Fibroblast of lung (primary cell): ENCODE results near the gene AKAP6.

Source experiments
- CTCF ChIP-seq, 2 donors: IDR thresholded peaks in 1 of 2; conservative IDR thresholded peaks in 1 of 2; 1 replicate in 1 of 2; 2 replicates in 1 of 2; pipeline ENCODE4 v1.5.1; 2011 to 2012; ENCODE audit warnings: low read length in 2 of 2, control low read depth in 1 of 2, inconsistent platforms in 1 of 2, low read depth in 1 of 2, mild to moderate bottlenecking in 1 of 2
- EZH2 ChIP-seq: IDR thresholded peaks from 2 replicates; pipeline ENCODE4 v1.5.1; 2012; ENCODE audit warnings: low read length, control low read depth, mild to moderate bottlenecking; ENCODE audit errors: missing control alignments

DNA sequence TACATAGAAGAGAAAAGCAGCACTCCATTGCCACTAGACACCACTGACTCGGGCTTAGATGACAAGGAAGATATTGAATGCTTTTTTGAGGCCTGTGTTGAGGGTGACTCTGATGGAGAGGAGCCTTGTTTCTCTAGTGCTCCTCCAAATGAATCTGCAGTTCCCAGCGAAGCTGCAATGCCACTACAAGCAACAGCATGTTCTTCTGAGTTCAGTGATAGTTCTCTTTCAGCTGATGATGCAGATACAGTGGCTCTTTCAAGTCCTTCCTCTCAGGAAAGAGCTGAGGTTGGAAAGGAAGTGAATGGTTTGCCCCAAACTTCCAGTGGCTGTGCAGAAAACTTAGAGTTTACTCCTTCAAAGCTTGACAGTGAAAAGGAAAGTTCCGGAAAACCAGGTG is 495.1 kb downstream of the AKAP6 start:
- no peak for TF ChIP-seq CTCF (conservative IDR thresholded peaks at IDR 0.05 in 1 of 2, IDR thresholded peaks at IDR 0.05 in 1 of 2; ENCODE audit: low read depth in 1 of 2, low read length in 2 of 2)
- TF ChIP-seq EZH2, result no peak
